ENCODE data around the gene ELAC2. TPM values are rescaled to one million over a fixed set of nuclear protein-coding genes. Genes with fewer than 3 reads are reported as not detected.

ELAC2 gene
- total RNA-seq, 4 donors from 2014 or later: 57.1 to 235 (median 93.7) TPM

DNA sequence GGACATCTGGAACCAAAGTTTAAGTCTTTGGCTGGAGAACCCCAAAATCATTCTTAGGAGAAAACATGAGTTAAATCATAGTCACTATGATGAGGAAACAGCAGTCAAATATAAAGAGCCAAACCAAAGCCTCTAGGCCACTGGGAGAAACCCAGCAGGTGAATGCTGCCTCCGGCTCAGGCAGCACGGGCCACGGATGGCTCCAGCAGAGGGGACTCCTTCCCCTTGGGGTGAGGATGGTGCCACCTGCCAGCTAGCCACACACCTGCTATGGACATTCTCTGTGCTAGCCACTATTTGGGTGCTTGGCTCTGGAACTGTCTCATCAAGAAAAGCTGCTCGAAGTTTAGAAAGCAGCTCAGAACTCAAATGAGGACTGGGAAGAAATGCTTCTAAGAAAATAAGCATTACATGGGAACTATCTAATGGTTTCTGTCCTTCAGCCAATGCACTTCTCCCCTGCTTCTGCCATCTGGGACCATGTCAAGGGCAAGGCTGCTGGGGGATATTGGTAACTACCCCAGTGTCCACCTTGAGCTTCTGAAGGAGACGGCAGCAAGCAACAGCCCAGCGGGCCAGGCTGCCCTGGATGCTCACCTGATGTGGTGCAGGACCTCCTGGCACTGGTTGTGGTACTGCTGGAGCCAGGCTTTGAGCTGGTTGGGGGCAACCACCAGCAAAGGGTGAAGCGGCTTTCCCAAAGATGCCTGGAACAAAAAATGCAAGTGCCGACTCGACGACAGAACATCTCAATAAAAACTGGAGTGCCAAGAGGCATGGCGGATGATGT, 22.5 kb downstream of the ELAC2 start:
- no peak for TF ChIP-seq POLR2A (IDR thresholded peaks at IDR 0.05)
- TF ChIP-seq, protein P1, sequence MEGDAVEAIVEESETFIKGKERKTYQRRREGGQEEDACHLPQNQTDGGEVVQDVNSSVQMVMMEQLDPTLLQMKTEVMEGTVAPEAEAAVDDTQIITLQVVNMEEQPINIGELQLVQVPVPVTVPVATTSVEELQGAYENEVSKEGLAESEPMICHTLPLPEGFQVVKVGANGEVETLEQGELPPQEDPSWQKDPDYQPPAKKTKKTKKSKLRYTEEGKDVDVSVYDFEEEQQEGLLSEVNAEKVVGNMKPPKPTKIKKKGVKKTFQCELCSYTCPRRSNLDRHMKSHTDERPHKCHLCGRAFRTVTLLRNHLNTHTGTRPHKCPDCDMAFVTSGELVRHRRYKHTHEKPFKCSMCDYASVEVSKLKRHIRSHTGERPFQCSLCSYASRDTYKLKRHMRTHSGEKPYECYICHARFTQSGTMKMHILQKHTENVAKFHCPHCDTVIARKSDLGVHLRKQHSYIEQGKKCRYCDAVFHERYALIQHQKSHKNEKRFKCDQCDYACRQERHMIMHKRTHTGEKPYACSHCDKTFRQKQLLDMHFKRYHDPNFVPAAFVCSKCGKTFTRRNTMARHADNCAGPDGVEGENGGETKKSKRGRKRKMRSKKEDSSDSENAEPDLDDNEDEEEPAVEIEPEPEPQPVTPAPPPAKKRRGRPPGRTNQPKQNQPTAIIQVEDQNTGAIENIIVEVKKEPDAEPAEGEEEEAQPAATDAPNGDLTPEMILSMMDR (IDR thresholded peaks at IDR 0.05): no peak
- no peak overlapping the region for H3K27ac ChIP-seq
- no peaks in the 10 kb centered on the region for H3K4me1 ChIP-seq
- DNase-seq: no peak
- no peaks in the 10 kb centered on the region for H3K27me3 ChIP-seq
- H3K4me3 ChIP-seq: no peak overlapping the region
- no peaks in the 10 kb centered on the region for H3K9me3 ChIP-seq
- peaks cover 0 to 99% (median 0%) of the 10 kb centered on the region in 3 donors for H3K36me3 ChIP-seq

DNA sequence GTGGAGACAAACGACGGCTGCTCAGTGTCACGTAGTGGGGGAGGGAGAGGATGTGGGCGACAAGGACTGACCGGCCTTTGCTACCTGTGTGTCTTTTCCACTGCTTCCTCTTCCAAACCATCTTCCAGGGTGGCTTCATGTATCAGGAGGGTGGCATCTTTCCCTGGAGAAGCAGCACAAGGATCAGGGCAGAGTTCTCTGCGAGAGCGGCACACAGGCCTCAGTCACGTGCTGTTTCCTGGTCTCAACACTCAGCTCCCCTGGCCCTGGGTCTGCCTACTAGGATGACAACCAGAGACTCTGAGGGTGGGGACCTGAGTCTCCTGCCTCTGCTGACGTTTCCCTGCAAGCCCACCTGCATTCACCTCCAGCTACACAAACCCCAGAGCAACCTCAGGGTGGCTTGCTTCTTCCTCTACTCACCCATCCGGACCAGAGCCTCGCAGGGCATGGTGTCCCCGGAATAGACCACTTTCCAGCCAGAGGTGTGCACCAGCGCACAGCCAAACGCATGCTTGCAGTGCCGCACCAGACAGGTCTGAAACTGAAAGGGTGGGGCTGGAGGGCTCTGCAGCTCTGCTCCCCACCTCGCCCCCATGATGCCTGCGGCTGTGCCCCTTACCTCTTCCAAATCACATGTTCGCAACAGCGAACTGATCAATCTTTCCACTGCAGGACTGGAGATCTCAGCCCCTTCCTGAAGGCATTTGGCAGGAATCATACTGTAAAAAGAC, 23.3 kb downstream of the ELAC2 start:
- Histone ChIP-seq H3K27ac (no peak overlapping the region), H3K36me3 (peaks cover 0 to 96% (median 0%) of the 10 kb centered on the region in 3 donors), H3K4me1 (no peaks in the 10 kb centered on the region), H3K9me3 (no peaks in the 10 kb centered on the region), H3K4me3 (no peak overlapping the region), H3K27me3 (no peaks in the 10 kb centered on the region)
- TF ChIP-seq, protein P1 (IDR thresholded peaks at IDR 0.05): no peak
- no peak for TF ChIP-seq POLR2A (IDR thresholded peaks at IDR 0.05)
- DNase-seq: no peak

DNA sequence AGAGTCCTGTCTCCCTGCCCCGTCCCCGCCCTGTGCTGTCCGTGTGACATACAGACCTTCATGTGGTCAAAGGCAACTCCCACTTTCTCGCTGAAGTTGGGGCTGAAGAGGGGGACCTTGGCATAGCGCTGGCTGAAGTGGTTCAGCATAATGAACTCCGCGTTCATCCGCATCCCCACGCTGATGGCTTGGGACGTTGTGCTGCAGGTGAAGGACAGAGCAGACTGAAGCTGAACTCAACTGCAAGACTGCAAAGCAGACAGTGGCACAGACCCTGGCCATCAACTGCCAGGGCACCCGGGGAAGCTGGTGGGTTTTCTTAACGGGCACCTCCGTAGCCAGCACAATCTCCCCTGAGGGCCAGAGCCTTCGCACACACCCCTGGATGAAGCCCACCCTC, 24.2 kb downstream of the ELAC2 start:
- no peak overlapping the region for H3K4me3 ChIP-seq
- no peaks in the 10 kb centered on the region for H3K27me3 ChIP-seq
- peaks cover 0 to 87% (median 0%) of the 10 kb centered on the region in 3 donors for H3K36me3 ChIP-seq
- no peak for TF ChIP-seq POLR2A (IDR thresholded peaks at IDR 0.05)
- TF ChIP-seq, protein P1 (IDR thresholded peaks at IDR 0.05): no peak
- no peak for DNase-seq
- H3K4me1 ChIP-seq: no peaks in the 10 kb centered on the region
- no peak overlapping the region for H3K27ac ChIP-seq
- no peaks in the 10 kb centered on the region for H3K9me3 ChIP-seq

DNA sequence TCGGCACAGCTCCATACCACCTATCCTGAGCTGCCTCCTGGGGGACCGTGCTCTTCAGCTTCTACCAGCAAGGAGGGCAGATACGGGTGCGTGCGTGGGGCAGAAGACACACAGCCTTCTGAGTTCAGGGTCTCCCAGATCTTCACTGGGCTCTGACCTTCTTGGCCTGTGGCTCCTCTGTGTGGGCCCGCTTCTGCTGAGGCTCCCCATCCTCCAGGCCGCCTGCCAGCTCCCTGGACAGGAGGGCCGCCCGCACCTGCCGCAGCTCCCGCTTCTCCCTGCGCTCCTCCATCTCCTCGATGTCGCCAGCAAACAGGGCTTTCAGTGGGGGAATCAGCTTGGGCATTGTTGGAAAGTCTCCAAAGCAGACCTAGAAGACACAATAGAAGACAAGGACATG, 25.2 kb downstream of the ELAC2 start:
- H3K27ac ChIP-seq: no peak overlapping the region
- no peaks in the 10 kb centered on the region for H3K27me3 ChIP-seq
- H3K36me3 ChIP-seq: peaks cover 0 to 77% (median 0%) of the 10 kb centered on the region in 3 donors
- DNase-seq: no peak
- no peaks in the 10 kb centered on the region for H3K9me3 ChIP-seq
- H3K4me1 ChIP-seq: no peaks in the 10 kb centered on the region
- no peak overlapping the region for H3K4me3 ChIP-seq
- no peak for TF ChIP-seq POLR2A (IDR thresholded peaks at IDR 0.05)
- TF ChIP-seq, protein P1 (IDR thresholded peaks at IDR 0.05): no peak

DNA sequence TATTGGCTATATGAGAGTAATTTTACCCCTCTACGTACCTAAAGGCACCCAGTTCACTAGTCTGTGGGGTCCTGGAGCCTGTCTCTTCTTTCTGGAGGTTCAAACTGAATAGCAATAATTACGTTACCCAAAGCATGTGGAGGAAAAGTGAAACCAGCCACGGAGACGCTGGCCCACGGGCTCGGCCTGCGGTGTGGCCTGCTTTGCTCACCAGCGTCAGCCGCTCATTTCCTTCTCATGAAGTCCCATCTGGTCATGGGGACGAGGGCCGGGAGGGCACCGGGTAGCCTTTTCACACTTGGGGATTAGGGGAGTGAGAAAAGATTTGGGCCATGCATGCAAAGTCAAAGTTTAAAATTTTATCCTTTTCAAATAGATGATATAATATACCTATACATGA, 26.9 kb downstream of the ELAC2 start:
- TF ChIP-seq, protein P1 (IDR thresholded peaks at IDR 0.05): no peak
- TF ChIP-seq POLR2A (IDR thresholded peaks at IDR 0.05): no peak
- Histone ChIP-seq H3K36me3 (peaks cover 0 to 60% (median 0%) of the 10 kb centered on the region in 3 donors), H3K27ac (no peak overlapping the region), H3K9me3 (no peaks in the 10 kb centered on the region), H3K27me3 (no peaks in the 10 kb centered on the region), H3K4me1 (no peaks in the 10 kb centered on the region), H3K4me3 (no peak overlapping the region)
- DNase-seq: no peak

All from Peyer's patch (tissue), 4 donors.